GM12891 (cell line): ENCODE results near the gene CNTF.

Experiments
- DNase-seq: peaks from one replicate; pipeline ENCODE4 v3.0.0; 2011; ENCODE audit warnings: low spot score; ENCODE audit not compliant: insufficient read length
- FAIRE-seq: peaks from 2 replicates; lab custom pipeline; 2011; peaks lifted over from hg19 to GRCh38; lab: Jason Lieb, UNC
- PAX5 ChIP-seq: IDR thresholded peaks from 2 replicates; pipeline ENCODE4 v1.6.1; 2011; ENCODE audit warnings: low read length, moderate library complexity, mild to moderate bottlenecking; ENCODE audit not compliant: insufficient read depth, severe bottlenecking
- POLR2A ChIP-seq: IDR thresholded peaks from 2 replicates; pipeline ENCODE4 v1.6.1; 2011; ENCODE audit warnings: low read depth, low read length, control low read depth
- POLR2AphosphoS5 ChIP-seq: IDR thresholded peaks from 2 replicates; pipeline ENCODE4 v1.6.1; 2011; ENCODE audit warnings: low read depth, low read length, control low read depth
- POU2F2 ChIP-seq: IDR thresholded peaks from 2 replicates; pipeline ENCODE4 v1.6.1; 2011; ENCODE audit warnings: low read depth, mild to moderate bottlenecking, control low read depth, low read length, moderate library complexity
- SPI1 ChIP-seq: IDR thresholded peaks from 2 replicates; pipeline ENCODE4 v1.6.1; 2011; ENCODE audit warnings: low read depth, low read length, control low read depth
- TAF1 ChIP-seq: IDR thresholded peaks from 2 replicates; pipeline ENCODE4 v1.6.1; 2011; ENCODE audit warnings: low read depth, low read length, control low read depth

The CNTF gene

GRCh38 chr11:58656348-58656747 lies 33.9 kb downstream of the CNTF start:
- no peak for FAIRE-seq

GRCh38 chr11:58658623-58659022 lies 36.2 kb downstream of the CNTF start:
- DNase-seq (no peak), FAIRE-seq (no peak)
- TF ChIP-seq POLR2AphosphoS5 (no peak), SPI1 (no peak), PAX5 (no peak), POU2F2 (no peak), TAF1 (no peak), POLR2A (no peak)

More at GRCh38 chr11:58656348-58656747, 33.9 kb downstream of the CNTF start:
- TF ChIP-seq POLR2AphosphoS5 (no peak), PAX5 (no peak), TAF1 (no peak), POLR2A (no peak)
- DNase-seq = no peak

DNA sequence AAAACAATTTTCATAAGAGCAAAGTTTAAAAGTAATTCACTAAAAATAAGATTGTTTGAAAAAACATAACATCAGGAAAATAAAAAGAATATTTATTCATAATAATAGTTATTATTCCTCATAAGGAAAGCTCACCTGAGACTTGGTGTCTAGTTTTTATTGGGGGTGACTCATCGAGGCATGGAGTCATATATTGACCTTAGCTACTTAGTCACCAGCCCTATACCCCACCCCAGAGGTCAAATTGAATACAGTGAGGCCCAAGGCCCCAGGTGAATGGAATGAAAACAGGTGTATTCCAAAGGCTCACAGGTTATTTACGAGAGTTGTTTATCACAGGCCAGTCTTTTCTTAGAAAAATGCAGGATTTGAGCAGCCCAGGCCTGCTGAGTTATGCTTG lies 36.9 kb downstream of the CNTF start:
- TF ChIP-seq POLR2A = no peak
- no peak for TF ChIP-seq TAF1
- no peak for TF ChIP-seq SPI1
- no peak for TF ChIP-seq POU2F2
- TF ChIP-seq PAX5 = no peak
- no peak for TF ChIP-seq POLR2AphosphoS5
- FAIRE-seq = no peak
- DNase-seq = no peak

DNA sequence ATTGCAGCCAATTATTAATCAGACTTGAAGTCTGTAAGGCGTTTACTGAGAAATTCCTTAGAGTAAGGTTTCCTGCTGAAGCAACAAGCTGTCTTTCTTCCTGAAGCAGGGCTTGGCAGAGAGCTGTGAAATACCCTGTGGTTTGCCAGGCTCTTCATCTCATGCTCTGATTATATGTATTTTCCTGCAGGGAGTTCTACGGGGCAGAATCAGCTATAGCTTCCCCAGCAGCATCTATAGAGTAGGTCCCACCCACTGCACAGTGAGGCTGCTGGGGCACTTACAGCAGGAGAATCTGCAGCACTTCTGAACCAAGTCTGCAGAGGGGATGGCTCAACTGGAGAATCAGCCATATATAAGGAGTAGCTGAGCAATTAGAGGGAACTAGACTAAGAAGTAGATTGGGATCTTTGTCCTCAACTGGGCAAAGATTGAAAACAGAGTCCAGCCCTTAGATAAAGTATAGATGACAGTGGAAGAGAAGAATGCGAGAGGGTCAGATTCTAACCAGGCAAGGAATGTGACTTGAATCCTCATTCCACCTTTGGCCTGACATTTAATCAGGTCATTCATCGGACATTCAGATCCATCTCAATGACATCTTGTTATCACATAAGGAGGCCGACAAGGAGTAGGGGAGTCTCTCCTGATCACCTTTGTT lies 37.6 kb downstream of the CNTF start:
- FAIRE-seq (no peak), DNase-seq (no peak)
- no peak for TF ChIP-seq POU2F2

GRCh38 chr11:58671983-58672633 lies 49.6 kb downstream of the CNTF start:
- no peak for TF ChIP-seq POLR2A
- TF ChIP-seq POLR2AphosphoS5 = no peak
- TF ChIP-seq POU2F2 = no peak
- no peak for TF ChIP-seq TAF1
- no peak for TF ChIP-seq SPI1
- TF ChIP-seq PAX5 = no peak
- DNase-seq = no peak
- no peak for FAIRE-seq

GRCh38 chr11:58674609-58675008 lies 52.1 kb downstream of the CNTF start:
- no peak for DNase-seq
- TF ChIP-seq PAX5 (no peak), TAF1 (no peak), POLR2A (no peak)
- FAIRE-seq = no peak
